Uterus (tissue), 2 donors: ENCODE measurements around the gene BBS9.

Experiments used
- CTCF ChIP-seq, 4 experiments: fragments of 200-600 bp in 2 of 4; fragments of 450-650 bp in 2 of 4; sonication (generic) in 2 of 4; IDR thresholded peaks; one replicate each; pipeline ENCODE4 v1.5.1; 2016 to 2019; ENCODE audit warnings: antibody characterized with exemption in 4 of 4, mild to moderate bottlenecking in 2 of 4, moderate library complexity in 1 of 4
- POLR2A ChIP-seq, 2 donors: fragments of 450-650 bp; IDR thresholded peaks; one replicate each; pipeline ENCODE4 v1.6.1; 2016; ENCODE audit warnings: antibody characterized with exemption in 2 of 2, mild to moderate bottlenecking in 1 of 2, moderate library complexity in 1 of 2

DNA sequence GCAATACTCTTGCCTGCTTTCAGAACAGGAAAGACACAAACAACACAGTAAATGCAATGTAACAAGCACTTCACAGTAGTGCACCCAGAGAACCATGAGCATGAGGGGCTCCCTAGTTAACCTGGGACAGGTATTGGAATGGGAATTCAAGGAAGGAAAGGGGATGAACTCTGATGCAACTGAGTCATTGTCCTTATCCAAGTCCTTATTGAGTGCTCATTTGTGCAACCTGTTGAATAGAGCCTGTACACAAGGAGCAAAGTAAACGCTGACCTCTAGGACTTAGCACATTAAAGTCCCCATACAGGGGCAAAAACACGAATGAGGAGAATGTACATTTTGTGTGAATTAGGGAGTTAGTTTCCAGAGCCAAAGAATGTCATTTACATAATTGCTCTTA lies 499.5 kb downstream of the BBS9 start:
- TF ChIP-seq CTCF (IDR thresholded peaks at IDR 0.05) (no peak), POLR2A (IDR thresholded peaks at IDR 0.05) (no peak)
